Keratinocyte (primary cell): Measurements from ENCODE around the gene C10orf95. TPM values are rescaled to one million over a fixed set of nuclear protein-coding genes. Genes with fewer than 3 reads are reported as not detected.

Experiments
- DNase-seq: peaks from one replicate; pipeline ENCODE4 v3.0.0-alpha.2; 2011; ENCODE audit warnings: low read depth, missing footprints, low spot score
- FAIRE-seq: peaks from 2 replicates; lab custom pipeline; 2011; peaks lifted over from hg19 to GRCh38; lab: Jason Lieb, UNC
- H2AFZ ChIP-seq: 2 replicates; pipeline ENCODE4 v1.6.0; 2012; ENCODE audit warnings: low read length, control low read depth, inconsistent platforms; ENCODE audit not compliant: control insufficient read depth
- H3K27ac ChIP-seq: 2 replicates; pipeline ENCODE4 v1.5.1; 2011; ENCODE audit warnings: low read length; ENCODE audit not compliant: control insufficient read depth, insufficient read depth
- H3K27me3 ChIP-seq: 3 replicates; pipeline ENCODE4 v1.6.0; 2011; ENCODE audit warnings: low read length; ENCODE audit not compliant: control insufficient read depth, insufficient read depth; ENCODE audit errors: extremely low read depth
- H3K36me3 ChIP-seq, 2 experiments: 2 replicates in 1 of 2; 3 replicates in 1 of 2; pipeline ENCODE4 v1.5.1; 2011; ENCODE audit warnings: low read length in 2 of 2, mild to moderate bottlenecking in 1 of 2; ENCODE audit not compliant: control insufficient read depth in 2 of 2, insufficient read depth in 2 of 2; ENCODE audit errors: extremely low read depth in 1 of 2
- H3K4me1 ChIP-seq: 3 replicates; pipeline ENCODE4 v1.5.1; 2011; ENCODE audit warnings: low read length; ENCODE audit not compliant: control insufficient read depth, insufficient read depth; ENCODE audit errors: extremely low read depth
- H3K4me2 ChIP-seq: 3 replicates; pipeline ENCODE4 v1.6.0; 2011; ENCODE audit warnings: low read depth, low read length; ENCODE audit not compliant: control insufficient read depth, insufficient read depth; ENCODE audit errors: extremely low read depth
- H3K4me3 ChIP-seq, 3 experiments: fragments of 200-600 bp in 1 of 3; sonication (generic) in 1 of 3; 2 replicates in 2 of 3; 3 replicates in 1 of 3; pipeline ENCODE4 v1.5.1; 2011 to 2016; ENCODE audit warnings: low read length in 3 of 3, mild to moderate bottlenecking in 3 of 3, control low read depth in 2 of 3, inconsistent platforms in 1 of 3, low read depth in 1 of 3, mixed read lengths in 1 of 3, mixed run types in 1 of 3, moderate library complexity in 1 of 3; ENCODE audit not compliant: control insufficient read depth in 2 of 3, insufficient read depth in 2 of 3; ENCODE audit errors: extremely low read depth in 1 of 3
- H3K79me2 ChIP-seq: 2 replicates; pipeline ENCODE4 v1.6.0; 2012; ENCODE audit warnings: low read length; ENCODE audit not compliant: control insufficient read depth, insufficient read depth
- H3K9ac ChIP-seq: 3 replicates; pipeline ENCODE4 v1.6.0; 2011; ENCODE audit warnings: low read length; ENCODE audit not compliant: control insufficient read depth, insufficient read depth; ENCODE audit errors: extremely low read depth
- H3K9me1 ChIP-seq: 3 replicates; pipeline ENCODE4 v1.6.0; 2011; ENCODE audit warnings: low read length; ENCODE audit not compliant: control insufficient read depth, insufficient read depth; ENCODE audit errors: extremely low read depth
- H3K9me3 ChIP-seq: 2 replicates; pipeline ENCODE4 v1.5.1; 2012; ENCODE audit warnings: low read depth, low read length; ENCODE audit not compliant: control insufficient read depth
- H4K20me1 ChIP-seq: 3 replicates; pipeline ENCODE4 v1.6.0; 2011; ENCODE audit warnings: low read length; ENCODE audit not compliant: control insufficient read depth, insufficient read depth; ENCODE audit errors: extremely low read depth
- EZH2 ChIP-seq: IDR thresholded peaks from one replicate; pipeline ENCODE4 v1.6.1; 2012; ENCODE audit warnings: inconsistent platforms, mild to moderate bottlenecking, low read length, moderate library complexity
- dilution Hi-C: fragments of 300-500 bp; cut with MboI; formaldehyde crosslinking; loops from one replicate; pipeline ENCODE4 v1.7.0; 2020; ENCODE audit warnings: low sequenced_read_pairs; ENCODE audit not compliant: extremely low pct_ligation_motif_present
- polyA plus RNA-seq, 5 experiments: library from polyadenylated mRNA; depleted of rRNA in 3 of 5; stranded (reverse) in 3 of 5; stranded (forward) in 1 of 5; unstranded in 1 of 5; fragments of >200 nt; gene quantifications; 1 replicate in 1 of 5; 2 replicates in 3 of 5; 3 replicates in 1 of 5; pipeline versions ENCODE4 v1.2.1 to v1.2.3, GENCODE V29; 2011 to 2012; ENCODE audit warnings: missing spikeins in 2 of 5, low read depth in 1 of 5, low replicate concordance in 1 of 5
- TF ChIP-seq, protein P1 (sequence below), 3 experiments: IDR thresholded peaks in 1 of 3; conservative IDR thresholded peaks in 1 of 3; optimal IDR thresholded peaks in 1 of 3; 2 replicates in 2 of 3; 3 replicates in 1 of 3; pipeline versions ENCODE3 to v1.5.1; 2011; ENCODE audit warnings: low read length in 3 of 3, mild to moderate bottlenecking in 3 of 3, moderate library complexity in 2 of 3, control low read depth in 1 of 3, inconsistent platforms in 1 of 3; ENCODE audit not compliant: insufficient read depth in 2 of 3; ENCODE audit errors: extremely low read depth in 1 of 3

C10orf95 gene
- polyA plus RNA-seq, 1 donor (not counting 4 experiments of a cell fraction or from before 2014, with no cell fraction given) = 0.63 TPM

DNA sequence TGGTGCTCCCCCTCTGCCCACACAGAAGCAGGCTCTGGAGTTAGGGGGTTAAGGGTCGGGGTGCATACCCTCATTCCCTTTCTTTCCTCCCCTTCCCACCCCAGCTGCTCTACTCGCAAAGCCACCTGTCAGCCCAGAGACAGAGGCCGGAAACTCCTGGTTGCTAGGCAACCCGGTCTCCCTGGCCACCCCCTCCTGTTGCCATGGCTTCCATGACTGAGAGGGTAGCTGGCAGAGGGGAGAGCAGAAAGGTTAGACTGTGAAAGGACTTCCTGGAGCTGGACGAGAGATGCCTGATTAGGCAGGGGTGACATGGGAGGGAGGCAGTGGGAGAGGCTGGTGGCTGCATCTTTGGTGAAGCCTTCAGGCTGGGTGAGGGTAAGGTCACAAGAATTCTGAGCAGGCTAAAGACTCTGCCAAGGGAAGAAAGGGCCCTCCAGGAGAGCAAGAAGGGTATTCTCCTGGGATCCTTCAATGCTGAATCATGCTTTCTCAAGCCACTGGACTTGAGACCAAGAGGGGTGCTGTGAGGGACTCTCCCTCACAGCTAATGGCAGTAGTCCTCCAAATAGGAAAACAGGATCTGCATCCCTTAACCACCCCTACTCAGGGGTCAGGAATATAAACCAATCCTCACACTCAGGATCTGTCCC is 38.2 kb downstream of the C10orf95 start:
- Histone ChIP-seq H2AFZ (no peak overlapping the region), H3K79me2 (no peaks in the 10 kb centered on the region), H3K27me3 (peaks cover 71% of the 10 kb centered on the region), H3K27ac (no peak overlapping the region), H4K20me1 (no peaks in the 10 kb centered on the region), H3K4me3 (no peak overlapping the region), H3K9ac (no peak overlapping the region), H3K9me3 (no peaks in the 10 kb centered on the region), H3K9me1 (no peaks in the 10 kb centered on the region), H3K4me1 (peaks cover 4% of the 10 kb centered on the region), H3K36me3 (no peaks in the 10 kb centered on the region), H3K4me2 (no peak overlapping the region)
- FAIRE-seq (no peak), DNase-seq (no peak)
- no peak for TF ChIP-seq EZH2
- TF ChIP-seq, protein P1, sequence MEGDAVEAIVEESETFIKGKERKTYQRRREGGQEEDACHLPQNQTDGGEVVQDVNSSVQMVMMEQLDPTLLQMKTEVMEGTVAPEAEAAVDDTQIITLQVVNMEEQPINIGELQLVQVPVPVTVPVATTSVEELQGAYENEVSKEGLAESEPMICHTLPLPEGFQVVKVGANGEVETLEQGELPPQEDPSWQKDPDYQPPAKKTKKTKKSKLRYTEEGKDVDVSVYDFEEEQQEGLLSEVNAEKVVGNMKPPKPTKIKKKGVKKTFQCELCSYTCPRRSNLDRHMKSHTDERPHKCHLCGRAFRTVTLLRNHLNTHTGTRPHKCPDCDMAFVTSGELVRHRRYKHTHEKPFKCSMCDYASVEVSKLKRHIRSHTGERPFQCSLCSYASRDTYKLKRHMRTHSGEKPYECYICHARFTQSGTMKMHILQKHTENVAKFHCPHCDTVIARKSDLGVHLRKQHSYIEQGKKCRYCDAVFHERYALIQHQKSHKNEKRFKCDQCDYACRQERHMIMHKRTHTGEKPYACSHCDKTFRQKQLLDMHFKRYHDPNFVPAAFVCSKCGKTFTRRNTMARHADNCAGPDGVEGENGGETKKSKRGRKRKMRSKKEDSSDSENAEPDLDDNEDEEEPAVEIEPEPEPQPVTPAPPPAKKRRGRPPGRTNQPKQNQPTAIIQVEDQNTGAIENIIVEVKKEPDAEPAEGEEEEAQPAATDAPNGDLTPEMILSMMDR (optimal IDR thresholded peaks at IDR 0.05 in 1 of 3, IDR thresholded peaks at IDR 0.05 in 1 of 3, conservative IDR thresholded peaks at IDR 0.05 in 1 of 3; ENCODE audit: extremely low read depth in 1 of 3, insufficient read depth in 2 of 3, low read length in 3 of 3) = no peak
- dilution Hi-C loops = no loop called here

GRCh38 chr10:102412293-102412692 is 39.0 kb downstream of the C10orf95 start:
- Histone ChIP-seq H3K9me3 (no peaks in the 10 kb centered on the region), H2AFZ (no peak overlapping the region), H3K27ac (no peak overlapping the region), H4K20me1 (no peaks in the 10 kb centered on the region), H3K79me2 (no peaks in the 10 kb centered on the region), H3K4me2 (no peak overlapping the region), H3K9ac (no peak overlapping the region), H3K4me1 (peaks cover 11% of the 10 kb centered on the region), H3K9me1 (no peaks in the 10 kb centered on the region), H3K36me3 (no peaks in the 10 kb centered on the region), H3K4me3 (no peak overlapping the region), H3K27me3 (peaks cover 73% of the 10 kb centered on the region)
- DNase-seq (no peak), FAIRE-seq (no peak)
- no peak for TF ChIP-seq EZH2
- TF ChIP-seq, protein P1 (optimal IDR thresholded peaks at IDR 0.05 in 1 of 3, IDR thresholded peaks at IDR 0.05 in 1 of 3, conservative IDR thresholded peaks at IDR 0.05 in 1 of 3; ENCODE audit: extremely low read depth in 1 of 3, insufficient read depth in 2 of 3, low read length in 3 of 3) = no peak
- dilution Hi-C loops = no loop called here
